Type B pancreatic cell (in vitro differentiated cells): Measurements from ENCODE around the gene ENO4. TPM values are rescaled to one million over a fixed set of nuclear protein-coding genes. Genes with fewer than 3 reads are reported as not detected.

Experiments used
- DNase-seq: peaks from one replicate; pipeline ENCODE4 v3.0.0; 2021; ENCODE audit warnings: mixed read lengths; ENCODE audit not compliant: unreplicated experiment; ENCODE audit errors: extremely low spot score
- H3K27ac Mint-ChIP-seq: 2 replicates; pipeline ENCODE4 v1.8.0; 2021; ENCODE audit warnings: mild to moderate bottlenecking, mixed read lengths
- H3K27me3 Mint-ChIP-seq: 2 replicates; pipeline ENCODE4 v1.8.0; 2021; ENCODE audit warnings: mixed read lengths
- H3K36me3 Mint-ChIP-seq: 2 replicates; pipeline ENCODE4 v1.8.0; 2021; ENCODE audit warnings: mixed read lengths
- H3K4me1 Mint-ChIP-seq: one replicate; pipeline ENCODE4 v1.8.0; 2021; ENCODE audit warnings: mixed read lengths; ENCODE audit not compliant: unreplicated experiment
- H3K4me3 Mint-ChIP-seq: 2 replicates; pipeline ENCODE4 v1.8.0; 2021; ENCODE audit warnings: mild to moderate bottlenecking, mixed read lengths
- H3K9me3 Mint-ChIP-seq: 2 replicates; pipeline ENCODE4 v1.8.0; 2021; ENCODE audit warnings: mixed read lengths
- total RNA-seq: library from RNA; stranded (reverse); gene quantifications from 2 replicates; pipeline ENCODE4 v1.2.1, GENCODE V29; 2021; ENCODE audit warnings: low replicate concordance
- TF ChIP-seq, protein P1 (sequence below): fragments of 200-600 bp; sonication (generic); conservative IDR thresholded peaks from 2 replicates; pipeline ENCODE4 v1.5.0; 2021; ENCODE audit warnings: antibody characterized with exemption, mild to moderate bottlenecking

Gene ENO4
- total RNA-seq, 1 donor from 2014 or later = 4.4 TPM

DNA sequence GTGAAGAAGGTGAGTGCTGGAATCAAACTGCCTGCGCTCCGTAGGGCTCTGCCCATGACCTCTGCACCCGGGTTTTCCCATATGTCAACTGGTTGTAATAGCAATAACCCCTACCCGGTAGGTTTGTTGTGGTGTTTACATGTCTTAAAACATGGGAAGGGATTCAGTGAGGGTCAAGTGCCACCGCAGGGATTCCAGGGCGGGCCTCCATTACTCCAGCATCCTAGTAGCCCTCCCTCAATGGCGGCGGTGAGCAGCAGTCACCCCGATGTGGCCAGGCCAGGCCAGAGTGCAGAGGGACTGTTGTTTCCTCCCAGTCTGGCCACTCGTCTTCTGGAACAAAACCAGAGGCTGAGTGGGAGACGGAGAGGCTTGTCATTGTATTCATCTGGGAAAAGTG is 37.6 kb upstream of the ENO4 start:
- Mint-ChIP-seq H3K27ac (no peak overlapping the region), H3K36me3 (no peaks in the 10 kb centered on the region), H3K4me1 (peaks cover 4% of the 10 kb centered on the region), H3K27me3 (peaks cover 38% of the 10 kb centered on the region), H3K4me3 (no peak overlapping the region), H3K9me3 (no peaks in the 10 kb centered on the region)
- TF ChIP-seq, protein P1, sequence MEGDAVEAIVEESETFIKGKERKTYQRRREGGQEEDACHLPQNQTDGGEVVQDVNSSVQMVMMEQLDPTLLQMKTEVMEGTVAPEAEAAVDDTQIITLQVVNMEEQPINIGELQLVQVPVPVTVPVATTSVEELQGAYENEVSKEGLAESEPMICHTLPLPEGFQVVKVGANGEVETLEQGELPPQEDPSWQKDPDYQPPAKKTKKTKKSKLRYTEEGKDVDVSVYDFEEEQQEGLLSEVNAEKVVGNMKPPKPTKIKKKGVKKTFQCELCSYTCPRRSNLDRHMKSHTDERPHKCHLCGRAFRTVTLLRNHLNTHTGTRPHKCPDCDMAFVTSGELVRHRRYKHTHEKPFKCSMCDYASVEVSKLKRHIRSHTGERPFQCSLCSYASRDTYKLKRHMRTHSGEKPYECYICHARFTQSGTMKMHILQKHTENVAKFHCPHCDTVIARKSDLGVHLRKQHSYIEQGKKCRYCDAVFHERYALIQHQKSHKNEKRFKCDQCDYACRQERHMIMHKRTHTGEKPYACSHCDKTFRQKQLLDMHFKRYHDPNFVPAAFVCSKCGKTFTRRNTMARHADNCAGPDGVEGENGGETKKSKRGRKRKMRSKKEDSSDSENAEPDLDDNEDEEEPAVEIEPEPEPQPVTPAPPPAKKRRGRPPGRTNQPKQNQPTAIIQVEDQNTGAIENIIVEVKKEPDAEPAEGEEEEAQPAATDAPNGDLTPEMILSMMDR = no peak
- DNase-seq = no peak

- DNase-seq = no peak
- peaks cover 3% of the 10 kb centered on the region for H3K36me3 Mint-ChIP-seq
- no peak overlapping the region for H3K27ac Mint-ChIP-seq
- no peaks in the 10 kb centered on the region for H3K9me3 Mint-ChIP-seq
- H3K4me3 Mint-ChIP-seq = no peak overlapping the region
- TF ChIP-seq, protein P1 = no peak
- H3K27me3 Mint-ChIP-seq = peaks cover 50% of the 10 kb centered on the region
- no peaks in the 10 kb centered on the region for H3K4me1 Mint-ChIP-seq
Observed at GRCh38 chr10:116815641-116816415, 33.5 kb upstream of the ENO4 start.

DNA sequence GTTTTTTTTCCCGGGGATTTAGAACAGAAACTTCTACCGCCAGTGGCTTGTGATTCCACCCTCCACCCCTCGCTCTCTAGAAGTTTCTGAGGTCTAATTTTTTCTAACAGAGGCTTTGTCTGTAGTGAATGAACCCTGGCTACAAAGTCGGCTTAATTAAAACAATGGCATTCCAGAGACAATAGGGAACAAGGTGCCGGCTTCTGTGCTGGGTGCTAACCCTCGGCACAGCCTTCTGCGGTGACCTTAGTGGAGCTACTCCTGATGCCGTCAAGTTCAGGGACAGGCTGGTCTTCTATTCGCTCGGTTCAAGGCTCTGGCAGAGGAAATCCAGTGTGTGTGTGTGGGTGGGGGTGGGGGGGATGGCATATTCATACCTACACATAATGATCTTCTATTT is 32.1 kb upstream of the ENO4 start:
- H3K36me3 Mint-ChIP-seq = peaks cover 9% of the 10 kb centered on the region
- TF ChIP-seq, protein P1 = no peak
- no peak for DNase-seq
- H3K27ac Mint-ChIP-seq = no peak overlapping the region
- H3K9me3 Mint-ChIP-seq = no peaks in the 10 kb centered on the region
- H3K4me3 Mint-ChIP-seq = no peak overlapping the region
- H3K4me1 Mint-ChIP-seq = no peaks in the 10 kb centered on the region
- H3K27me3 Mint-ChIP-seq = peaks cover 49% of the 10 kb centered on the region

GRCh38 chr10:116817780-116818343 is 31.4 kb upstream of the ENO4 start:
- Mint-ChIP-seq H3K4me1 (no peaks in the 10 kb centered on the region), H3K27ac (no peak overlapping the region), H3K9me3 (no peaks in the 10 kb centered on the region), H3K4me3 (no peak overlapping the region), H3K27me3 (peaks cover 49% of the 10 kb centered on the region), H3K36me3 (peaks cover 9% of the 10 kb centered on the region)
- DNase-seq = no peak
- TF ChIP-seq, protein P1 = no peak

DNA sequence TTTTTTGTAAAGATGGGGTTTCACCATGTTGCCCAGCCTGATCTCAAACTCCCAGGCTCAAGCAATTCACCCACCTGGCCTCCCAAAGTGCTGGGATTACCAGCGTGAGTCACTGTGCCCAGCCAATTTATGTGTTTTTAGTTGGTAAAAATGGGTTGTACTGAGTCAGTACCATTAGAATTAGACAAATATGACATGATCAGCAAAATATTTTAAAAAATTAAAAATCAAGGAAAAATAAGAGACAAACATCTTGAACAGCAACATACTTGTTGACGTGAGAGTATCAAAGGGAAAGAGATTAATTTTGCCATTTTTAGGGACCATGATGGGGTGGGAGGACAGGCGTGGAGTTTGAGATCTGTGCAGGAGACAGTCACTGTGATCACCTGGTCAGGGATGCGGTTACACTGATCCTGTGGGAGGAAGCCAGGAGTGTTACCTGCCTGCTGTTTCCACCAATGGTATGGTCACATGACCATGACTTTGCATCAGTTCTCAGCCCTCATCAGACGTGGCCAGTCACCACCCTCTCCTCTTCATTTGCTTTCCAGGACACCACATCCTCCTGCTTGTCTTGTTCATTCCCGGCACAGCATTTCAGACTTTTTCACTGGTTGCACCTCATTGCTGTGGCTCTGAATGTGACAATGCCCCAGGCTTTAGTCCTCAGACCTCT is 29.2 kb upstream of the ENO4 start:
- Mint-ChIP-seq H3K9me3 (no peaks in the 10 kb centered on the region), H3K27me3 (peaks cover 43% of the 10 kb centered on the region), H3K4me3 (no peak overlapping the region), H3K27ac (no peak overlapping the region), H3K4me1 (no peaks in the 10 kb centered on the region), H3K36me3 (peaks cover 9% of the 10 kb centered on the region)
- TF ChIP-seq, protein P1 = no peak
- DNase-seq = no peak
